ENCODE measurements around the gene NRBF2.
"Not testable (repeated sequence)": the region's sequence is repeated elsewhere in the genome, so short reads cannot be mapped to it uniquely, and the experiment has no call there.

Gene NRBF2

GRCh38 chr10:63142136-63142535, 9.0 kb downstream of the NRBF2 start:
- H3K9ac ChIP-seq, result no peak overlapping the region
- no peak overlapping the region for H3K27ac ChIP-seq
- H3K4me1 ChIP-seq, result peaks cover 13% of the 10 kb centered on the region
- no peak overlapping the region for H3K4me2 ChIP-seq (ENCODE audit: low read length)
- H3K4me3 ChIP-seq (ENCODE audit: low read depth, low read length), result no peak overlapping the region
- TF ChIP-seq CTCF (IDR thresholded peaks at IDR 0.05), result no peak
- no peaks in the 10 kb centered on the region for H3K9me3 ChIP-seq (ENCODE audit: control insufficient read depth, low read length)
- H2AFZ ChIP-seq, result no peak overlapping the region
- no peaks in the 10 kb centered on the region for H3K36me3 ChIP-seq (ENCODE audit: control insufficient read depth, insufficient read depth, low read length)
- peaks cover 32% of the 10 kb centered on the region for H3K79me2 ChIP-seq
- no peaks in the 10 kb centered on the region for H3K27me3 ChIP-seq (ENCODE audit: control insufficient read depth, insufficient read depth, low read length)

DNA sequence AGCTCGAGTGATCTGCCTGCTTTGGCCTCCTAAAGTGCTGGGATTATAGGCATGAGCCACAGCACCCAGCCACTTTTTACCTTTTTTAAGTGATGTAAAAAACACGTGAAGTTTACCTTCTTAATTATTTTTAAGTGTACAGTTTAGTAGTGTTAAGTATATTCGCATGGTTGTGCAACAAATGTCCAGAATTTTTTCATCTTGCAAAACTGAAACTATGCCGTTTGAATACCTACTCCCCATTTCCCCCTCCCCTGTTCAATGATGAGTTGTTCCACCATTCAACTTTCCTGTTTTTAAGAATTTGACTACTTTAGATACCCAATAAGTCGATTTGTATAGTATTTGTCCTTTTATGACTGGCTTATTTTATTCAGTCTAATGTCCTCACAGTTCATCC, 10.9 kb downstream of the NRBF2 start:
- TF ChIP-seq CTCF (IDR thresholded peaks at IDR 0.05), result no peak
- Histone ChIP-seq H3K4me3 (ENCODE audit: low read depth, low read length) (no peak overlapping the region), H3K27ac (no peak overlapping the region), H3K9ac (no peak overlapping the region), H3K27me3 (ENCODE audit: control insufficient read depth, insufficient read depth, low read length) (no peaks in the 10 kb centered on the region), H2AFZ (no peak overlapping the region), H3K36me3 (ENCODE audit: control insufficient read depth, insufficient read depth, low read length) (no peaks in the 10 kb centered on the region), H3K9me3 (ENCODE audit: control insufficient read depth, low read length) (no peaks in the 10 kb centered on the region), H3K4me1 (peaks cover 13% of the 10 kb centered on the region), H3K79me2 (peaks cover 22% of the 10 kb centered on the region), H3K4me2 (ENCODE audit: low read length) (no peak overlapping the region)

- Histone ChIP-seq H3K79me2 (peaks cover 16% of the 10 kb centered on the region), H3K9me3 (ENCODE audit: control insufficient read depth, low read length) (no peaks in the 10 kb centered on the region), H3K27ac (peak overlapping the region; percentile 11), H2AFZ (no peak overlapping the region), H3K4me3 (ENCODE audit: low read depth, low read length) (no peak overlapping the region), H3K9ac (no peak overlapping the region), H3K4me2 (ENCODE audit: low read length) (no peak overlapping the region), H3K4me1 (peaks cover 13% of the 10 kb centered on the region), H3K27me3 (ENCODE audit: control insufficient read depth, insufficient read depth, low read length) (no peaks in the 10 kb centered on the region), H3K36me3 (ENCODE audit: control insufficient read depth, insufficient read depth, low read length) (no peaks in the 10 kb centered on the region)
- no peak for TF ChIP-seq CTCF (IDR thresholded peaks at IDR 0.05)
Measured at GRCh38 chr10:63145782-63146181, 12.7 kb downstream of the NRBF2 start.

DNA sequence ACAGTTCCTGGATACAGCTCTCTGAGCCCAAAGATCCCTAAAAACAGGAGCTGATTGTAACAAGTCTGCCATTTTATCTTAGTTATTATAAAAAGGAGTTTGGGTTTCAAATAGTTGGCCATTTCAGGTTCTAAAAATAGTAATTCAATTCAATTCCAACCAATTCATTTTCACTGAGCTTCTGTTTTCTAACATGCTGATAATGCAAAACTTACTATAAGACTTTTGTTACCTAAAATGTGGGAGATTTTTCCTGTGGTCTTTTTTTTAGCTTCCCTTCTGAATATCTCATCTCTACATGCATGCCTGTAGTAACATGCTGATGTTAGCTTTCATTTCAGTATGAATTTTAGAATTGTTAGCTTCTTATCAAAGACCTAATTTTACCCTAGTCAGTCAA, 13.4 kb downstream of the NRBF2 start:
- no peaks in the 10 kb centered on the region for H3K27me3 ChIP-seq (ENCODE audit: control insufficient read depth, insufficient read depth, low read length)
- peaks cover 10% of the 10 kb centered on the region for H3K79me2 ChIP-seq
- H3K27ac ChIP-seq, result peak overlapping the region; percentile 22
- no peak overlapping the region for H3K9ac ChIP-seq
- H3K36me3 ChIP-seq (ENCODE audit: control insufficient read depth, insufficient read depth, low read length), result no peaks in the 10 kb centered on the region
- H2AFZ ChIP-seq, result no peak overlapping the region
- H3K4me2 ChIP-seq (ENCODE audit: low read length), result no peak overlapping the region
- no peaks in the 10 kb centered on the region for H3K9me3 ChIP-seq (ENCODE audit: control insufficient read depth, low read length)
- H3K4me1 ChIP-seq, result peaks cover 13% of the 10 kb centered on the region
- no peak for TF ChIP-seq CTCF (IDR thresholded peaks at IDR 0.05)
- no peak overlapping the region for H3K4me3 ChIP-seq (ENCODE audit: low read depth, low read length)

GRCh38 chr10:63150745-63151144, 17.6 kb downstream of the NRBF2 start:
- no peak for TF ChIP-seq CTCF (IDR thresholded peaks at IDR 0.05)
- Histone ChIP-seq H2AFZ (no peak overlapping the region), H3K4me2 (ENCODE audit: low read length) (no peak overlapping the region), H3K9ac (no peak overlapping the region), H3K36me3 (ENCODE audit: control insufficient read depth, insufficient read depth, low read length) (no peaks in the 10 kb centered on the region), H3K27me3 (ENCODE audit: control insufficient read depth, insufficient read depth, low read length) (no peaks in the 10 kb centered on the region), H3K4me1 (peaks cover 9% of the 10 kb centered on the region), H3K27ac (no peak overlapping the region), H3K79me2 (peaks cover 2% of the 10 kb centered on the region), H3K9me3 (ENCODE audit: control insufficient read depth, low read length) (no peaks in the 10 kb centered on the region), H3K4me3 (ENCODE audit: low read depth, low read length) (no peak overlapping the region)

DNA sequence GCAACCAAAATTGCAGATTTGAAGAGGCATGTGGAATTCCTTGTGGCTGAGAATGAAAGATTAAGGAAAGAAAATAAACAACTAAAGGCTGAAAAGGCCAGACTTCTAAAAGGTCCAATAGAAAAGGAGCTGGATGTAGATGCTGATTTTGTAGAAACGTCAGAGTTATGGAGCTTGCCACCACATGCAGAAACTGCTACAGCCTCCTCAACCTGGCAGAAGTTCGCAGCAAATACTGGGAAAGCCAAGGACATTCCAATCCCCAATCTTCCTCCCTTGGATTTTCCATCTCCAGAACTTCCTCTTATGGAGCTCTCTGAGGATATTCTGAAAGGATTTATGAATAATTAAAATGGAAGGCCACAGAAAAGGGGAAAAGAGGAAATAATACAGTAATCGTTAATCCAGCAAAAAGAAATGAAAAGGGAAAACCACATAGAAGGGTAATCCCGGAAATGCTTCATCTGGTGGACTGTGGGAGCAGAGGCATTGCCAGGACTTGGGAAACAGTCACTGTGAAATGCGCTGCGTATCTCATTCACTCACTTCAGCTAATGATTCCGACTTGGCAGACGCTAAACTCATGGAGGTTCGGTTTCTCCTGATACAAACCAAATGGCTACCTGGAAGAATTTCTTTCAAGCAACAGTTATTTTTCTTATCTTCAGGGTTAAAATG, 20.9 kb downstream of the NRBF2 start:
- not testable (repeated sequence) for H3K36me3 ChIP-seq (ENCODE audit: control insufficient read depth, insufficient read depth, low read length)

More for the DNA sequence above, 20.9 kb downstream of the NRBF2 start:
- H2AFZ ChIP-seq; H3K9me3 ChIP-seq (ENCODE audit: control insufficient read depth, low read length); H3K4me2 ChIP-seq (ENCODE audit: low read length); H3K4me1 ChIP-seq; H3K4me3 ChIP-seq (ENCODE audit: low read depth, low read length); H3K27ac ChIP-seq; H3K9ac ChIP-seq; H3K79me2 ChIP-seq; H3K27me3 ChIP-seq (ENCODE audit: control insufficient read depth, insufficient read depth, low read length): not testable (repeated sequence)
